PFSK-1 (cell line): ENCODE data around the gene PNPLA7.

Experiments used
- FOXP2 ChIP-seq: optimal IDR thresholded peaks from 2 replicates; pipeline ENCODE3; 2011; ENCODE audit warnings: borderline replicate concordance, control low read depth, inconsistent platforms; ENCODE audit not compliant: insufficient read depth; ENCODE audit errors: extremely low read length, extremely low read depth
- POLR2AphosphoS5 ChIP-seq: IDR thresholded peaks from 2 replicates; pipeline ENCODE4 v1.6.1; 2012; ENCODE audit warnings: low read depth, mild to moderate bottlenecking, control low read depth, low read length, moderate library complexity
- SIN3A ChIP-seq: IDR thresholded peaks from 2 replicates; pipeline ENCODE4 v1.6.1; 2012; ENCODE audit warnings: mild to moderate bottlenecking, low read length, moderate library complexity, borderline replicate concordance; ENCODE audit not compliant: insufficient read depth
- TAF1 ChIP-seq: IDR thresholded peaks from 2 replicates; pipeline ENCODE4 v1.6.1; 2012; ENCODE audit warnings: low read length, control low read depth, borderline replicate concordance; ENCODE audit not compliant: insufficient read depth
- TF ChIP-seq, protein P1 (sequence below), 2 experiments: IDR thresholded peaks; 2 replicates each; pipeline versions ENCODE4 v1.6.1 to v1.8.0; 2011 to 2012; ENCODE audit warnings: low read depth in 2 of 2, low read length in 2 of 2, control low read depth in 1 of 2, inconsistent platforms in 1 of 2, mild to moderate bottlenecking in 1 of 2, moderate library complexity in 1 of 2; ENCODE audit not compliant: insufficient read depth in 1 of 2

DNA sequence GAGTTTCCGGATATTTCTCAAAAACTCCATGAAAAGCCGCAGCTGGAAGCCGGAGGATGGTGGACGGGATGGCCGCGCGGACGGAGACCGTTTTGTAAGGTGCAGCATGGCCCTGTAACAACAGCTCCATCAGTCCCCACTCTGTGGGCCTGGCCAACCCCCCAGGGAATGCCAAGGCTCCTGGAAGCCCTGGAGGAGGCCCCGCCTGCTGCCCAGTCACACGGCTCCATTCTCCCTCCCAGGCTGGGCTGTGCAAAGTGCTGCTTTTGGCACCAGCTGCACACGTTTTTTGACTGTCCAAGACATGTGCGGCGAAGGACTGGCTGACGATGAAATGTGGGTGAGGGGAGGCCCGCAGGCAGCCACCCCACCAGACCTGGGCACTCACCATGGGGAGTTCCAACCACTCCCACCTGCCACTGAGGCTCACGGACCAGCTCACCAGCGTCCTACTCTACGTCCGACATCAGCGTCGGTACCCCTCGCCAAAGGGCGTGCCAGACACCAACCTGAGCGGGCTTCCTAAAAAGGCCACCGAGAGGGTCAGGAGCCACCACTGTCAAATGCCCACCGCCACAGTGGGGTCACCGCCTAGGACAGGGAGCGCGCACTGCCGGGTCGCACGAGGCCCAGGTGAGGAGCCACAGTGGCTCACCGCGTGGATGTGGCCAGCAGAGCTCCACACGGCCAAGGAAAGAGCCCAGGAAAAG, 27.3 kb downstream of the PNPLA7 start:
- TF ChIP-seq, protein P1, sequence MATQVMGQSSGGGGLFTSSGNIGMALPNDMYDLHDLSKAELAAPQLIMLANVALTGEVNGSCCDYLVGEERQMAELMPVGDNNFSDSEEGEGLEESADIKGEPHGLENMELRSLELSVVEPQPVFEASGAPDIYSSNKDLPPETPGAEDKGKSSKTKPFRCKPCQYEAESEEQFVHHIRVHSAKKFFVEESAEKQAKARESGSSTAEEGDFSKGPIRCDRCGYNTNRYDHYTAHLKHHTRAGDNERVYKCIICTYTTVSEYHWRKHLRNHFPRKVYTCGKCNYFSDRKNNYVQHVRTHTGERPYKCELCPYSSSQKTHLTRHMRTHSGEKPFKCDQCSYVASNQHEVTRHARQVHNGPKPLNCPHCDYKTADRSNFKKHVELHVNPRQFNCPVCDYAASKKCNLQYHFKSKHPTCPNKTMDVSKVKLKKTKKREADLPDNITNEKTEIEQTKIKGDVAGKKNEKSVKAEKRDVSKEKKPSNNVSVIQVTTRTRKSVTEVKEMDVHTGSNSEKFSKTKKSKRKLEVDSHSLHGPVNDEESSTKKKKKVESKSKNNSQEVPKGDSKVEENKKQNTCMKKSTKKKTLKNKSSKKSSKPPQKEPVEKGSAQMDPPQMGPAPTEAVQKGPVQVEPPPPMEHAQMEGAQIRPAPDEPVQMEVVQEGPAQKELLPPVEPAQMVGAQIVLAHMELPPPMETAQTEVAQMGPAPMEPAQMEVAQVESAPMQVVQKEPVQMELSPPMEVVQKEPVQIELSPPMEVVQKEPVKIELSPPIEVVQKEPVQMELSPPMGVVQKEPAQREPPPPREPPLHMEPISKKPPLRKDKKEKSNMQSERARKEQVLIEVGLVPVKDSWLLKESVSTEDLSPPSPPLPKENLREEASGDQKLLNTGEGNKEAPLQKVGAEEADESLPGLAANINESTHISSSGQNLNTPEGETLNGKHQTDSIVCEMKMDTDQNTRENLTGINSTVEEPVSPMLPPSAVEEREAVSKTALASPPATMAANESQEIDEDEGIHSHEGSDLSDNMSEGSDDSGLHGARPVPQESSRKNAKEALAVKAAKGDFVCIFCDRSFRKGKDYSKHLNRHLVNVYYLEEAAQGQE (IDR thresholded peaks at IDR 0.05; ENCODE audit: insufficient read depth in 1 of 2, low read depth in 2 of 2, low read length in 2 of 2) = no peak
- no peak for TF ChIP-seq POLR2AphosphoS5
- TF ChIP-seq FOXP2 = no peak
- no peak for TF ChIP-seq SIN3A
- TF ChIP-seq TAF1 = no peak
